Posterior vena cava (tissue), 2 donors: ENCODE results near the gene AMBN. TPM values are rescaled to one million over a fixed set of nuclear protein-coding genes. Genes with fewer than 3 reads are reported as not detected.
"Not testable (repeated sequence)": the region's sequence is repeated elsewhere in the genome, so short reads cannot be mapped to it uniquely, and the experiment has no call there.

Experiments used
- DNase-seq: peaks from one replicate; pipeline ENCODE4 v3.0.0-alpha.2; 2020; ENCODE audit warnings: low spot score
- intact Hi-C, 2 donors: fragments of 100-400 bp; cut with DNase I; formaldehyde crosslinking; loops; one replicate each; pipeline versions ENCODE4 v1.14.1 to v1.14.2; 2022 to 2023
- total RNA-seq, 2 donors: library from RNA; stranded (reverse); fragmentation: NEBNext Ultra II Directional; extraction: Animal tissue kit (Norgen Biotek cat#: 25700); gene quantifications; one replicate each; pipeline ENCODE4 v1.2.1, GENCODE V29; 2021
- donor health status: DM: yes; HTN: yes; CAD: no.
- donor health status: DM: yes; HTN: yes; CAD: no.

The AMBN gene
- total RNA-seq, 2 donors from 2014 or later, result not detected

- intact Hi-C loops, result loop anchor here in 1 of 2 donors (10.0 kb wide), 1 partner anchor 101 kb away; no protein-coding TSS in a partner anchor
- no peak for DNase-seq
These were observed 11.8 kb downstream of the AMBN start for GRCh38 chr4:70603856-70604255.

DNA sequence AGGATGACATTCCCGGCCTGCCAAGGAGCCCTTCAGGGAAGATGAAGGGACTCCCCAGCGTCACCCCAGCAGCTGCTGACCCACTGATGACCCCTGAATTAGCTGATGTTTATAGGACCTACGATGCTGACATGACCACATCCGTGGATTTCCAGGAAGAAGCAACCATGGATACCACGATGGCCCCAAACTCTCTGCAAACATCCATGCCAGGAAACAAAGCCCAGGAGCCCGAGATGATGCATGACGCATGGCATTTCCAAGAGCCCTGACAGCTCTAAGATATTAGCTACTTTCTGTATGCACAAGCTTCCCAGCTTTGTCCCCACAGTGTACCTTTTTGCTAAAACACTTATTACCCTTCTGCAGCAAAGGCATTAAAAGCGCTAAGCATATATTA lies 14.4 kb downstream of the AMBN start:
- intact Hi-C loops, result loop anchor here in 1 of 2 donors (10.0 kb wide), 1 partner anchor 98 kb away; no protein-coding TSS in a partner anchor
- no peak for DNase-seq

DNA sequence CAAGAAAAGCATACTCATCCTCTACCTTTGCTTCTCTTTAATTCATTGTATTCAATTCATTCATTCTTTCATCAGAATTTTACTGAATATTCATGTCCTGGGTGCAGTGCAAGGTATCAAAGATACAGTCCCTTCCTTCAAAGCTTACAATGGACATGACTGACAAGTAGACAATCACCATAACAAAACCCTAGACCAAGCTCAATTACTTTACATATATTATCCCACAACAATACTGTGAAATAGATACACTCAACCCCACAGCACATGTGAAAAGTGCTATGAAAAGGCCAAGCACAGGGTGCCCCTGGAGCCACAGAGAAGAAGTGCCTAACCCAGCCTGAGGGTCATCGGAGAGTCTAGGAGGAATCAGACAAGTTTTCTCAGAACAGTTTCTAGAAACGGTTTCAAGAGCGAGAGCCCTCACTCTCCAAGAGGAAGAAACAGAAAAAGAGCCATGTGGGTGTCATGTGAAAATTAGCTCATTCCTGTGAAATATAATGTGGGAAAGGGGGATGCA lies 15.3 kb downstream of the AMBN start:
- no peak for DNase-seq
- intact Hi-C loops, result loop anchor here in 1 of 2 donors (10.0 kb wide), 1 partner anchor 97 kb away; no protein-coding TSS in a partner anchor

DNA sequence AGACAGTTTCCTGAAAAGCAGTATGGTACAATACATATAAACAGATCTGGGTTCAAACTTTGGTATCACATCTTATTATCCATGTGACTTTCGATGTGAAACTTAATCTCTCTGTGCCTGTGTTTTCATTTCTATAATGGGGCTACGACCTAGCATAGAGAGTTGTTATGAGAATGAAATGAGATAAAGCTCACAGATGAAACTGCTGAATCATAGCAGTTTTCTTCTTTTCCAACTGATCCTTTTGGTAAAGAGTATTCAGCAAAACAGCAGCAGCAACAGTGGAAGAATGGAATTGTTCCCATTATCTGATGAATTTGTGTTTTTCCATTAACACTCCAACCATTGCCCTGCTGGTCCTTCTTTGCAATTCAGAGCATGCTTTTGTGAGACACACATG lies 16.3 kb downstream of the AMBN start:
- no peak for DNase-seq
- intact Hi-C loops, result loop anchor here in 1 of 2 donors (10.0 kb wide), 1 partner anchor 96 kb away; no protein-coding TSS in a partner anchor

DNA sequence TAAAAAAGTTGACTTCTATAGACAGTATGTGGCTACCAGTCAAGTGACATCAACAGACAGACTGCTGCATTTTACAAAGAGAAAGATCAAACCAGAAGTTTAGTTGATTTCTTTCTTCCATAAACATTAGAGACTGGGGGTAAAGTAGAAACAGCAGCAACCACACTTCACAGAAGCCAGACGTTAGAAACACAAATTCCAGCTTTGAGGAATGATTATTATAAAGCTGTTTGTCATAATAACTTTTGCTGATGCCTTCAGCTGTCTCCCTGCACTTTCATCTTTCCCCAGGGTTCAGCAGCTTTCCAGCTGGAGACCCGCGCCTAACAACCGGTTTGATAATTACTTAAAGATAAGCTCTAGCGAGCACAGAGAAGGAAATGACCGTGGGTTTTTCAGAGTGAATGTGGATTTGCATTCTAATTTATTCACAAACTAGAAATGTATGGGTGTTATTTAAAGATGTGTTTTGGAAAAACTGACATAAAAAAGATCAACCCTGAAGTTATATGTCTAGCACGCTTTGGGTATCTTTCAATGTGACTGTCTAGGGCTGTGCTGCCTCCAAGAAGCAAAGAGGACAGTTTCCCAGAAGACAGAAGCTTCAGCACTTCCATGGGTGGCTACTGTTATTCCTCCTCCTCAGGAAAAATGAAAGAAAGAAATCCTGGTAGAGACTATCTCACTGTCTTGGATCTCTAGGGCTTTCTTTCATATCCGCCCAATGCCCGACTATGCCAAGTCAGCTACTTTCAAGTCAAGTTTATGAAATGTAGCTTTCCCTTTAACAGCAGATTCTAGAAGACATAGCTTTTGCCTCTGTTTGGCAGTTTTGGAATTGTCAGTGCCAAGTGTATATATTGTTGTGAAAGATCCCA lies 21.5 kb downstream of the AMBN start:
- intact Hi-C loops, result no loop called here
- no peak for DNase-seq

GRCh38 chr4:70614184-70614555 lies 22.1 kb downstream of the AMBN start:
- intact Hi-C loops, result no loop called here
- DNase-seq, result no peak

GRCh38 chr4:70619288-70619687 lies 27.2 kb downstream of the AMBN start:
- no peak for DNase-seq
- intact Hi-C loops, result no loop called here

DNA sequence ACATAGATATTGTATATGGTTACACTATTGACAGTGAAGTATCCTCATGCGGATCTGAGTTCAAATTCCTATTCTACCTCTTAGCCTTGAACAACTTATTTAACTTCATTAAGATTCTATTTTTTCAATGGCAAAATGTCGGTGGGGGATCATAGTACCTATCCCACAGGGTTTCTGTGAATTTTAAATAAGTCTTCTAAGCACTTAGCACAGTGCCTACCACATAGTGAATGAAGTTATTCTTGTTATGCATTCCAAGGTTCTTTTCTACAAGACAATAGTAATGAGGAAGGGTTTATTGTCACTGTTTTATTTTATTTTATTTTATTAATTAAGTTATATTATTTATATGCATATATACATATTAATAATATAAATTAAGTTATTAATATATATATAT lies 27.7 kb downstream of the AMBN start:
- intact Hi-C loops, result loop anchor here in 1 of 2 donors (5.0 kb wide), 1 partner anchor 1183 kb away; no protein-coding TSS in a partner anchor
- no peak for DNase-seq

- intact Hi-C loops, result loop anchor here in 1 of 2 donors (5.0 kb wide), 1 partner anchor 1179 kb away; no protein-coding TSS in a partner anchor
These were observed 31.3 kb downstream of the AMBN start for GRCh38 chr4:70623323-70623722.

GRCh38 chr4:70624226-70624793 lies 32.3 kb downstream of the AMBN start:
- intact Hi-C loops, result loop anchor here in 1 of 2 donors (5.0 kb wide), 1 partner anchor 1178 kb away; no protein-coding TSS in a partner anchor

More at GRCh38 chr4:70623323-70623722, 31.3 kb downstream of the AMBN start:
- DNase-seq, result no peak

GRCh38 chr4:70627620-70628019 lies 35.6 kb downstream of the AMBN start:
- DNase-seq, result no peak
- intact Hi-C loops, result no loop called here

More at GRCh38 chr4:70624226-70624793, 32.3 kb downstream of the AMBN start:
- no peak for DNase-seq

DNA sequence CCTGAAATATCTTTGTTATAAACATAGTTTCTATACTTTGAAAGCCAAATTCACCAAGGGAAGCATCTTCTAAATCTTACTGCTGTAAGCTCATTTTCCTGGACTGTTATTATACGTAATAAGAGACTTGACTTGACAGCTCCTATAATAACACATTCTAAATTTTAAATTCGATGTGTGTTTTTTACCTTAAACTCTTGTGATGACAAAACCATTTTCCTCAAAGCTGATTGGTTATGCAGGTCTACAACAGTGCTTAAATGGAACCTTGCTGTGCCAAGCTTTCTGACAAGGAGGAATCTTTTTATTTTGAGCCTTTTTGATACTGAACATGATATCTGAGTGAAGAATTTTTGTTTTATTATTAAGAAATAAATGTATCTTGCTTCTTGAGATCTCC lies 36.4 kb downstream of the AMBN start, which contains the start of gene ENAM:
Gene ENAM, plus strand, starts transcription at position 301 of the 400 bp plus-strand sequence. CDS start 757 bp downstream, outside the sequence.
- DNase-seq, result no peak
- intact Hi-C loops, result no loop called here

DNA sequence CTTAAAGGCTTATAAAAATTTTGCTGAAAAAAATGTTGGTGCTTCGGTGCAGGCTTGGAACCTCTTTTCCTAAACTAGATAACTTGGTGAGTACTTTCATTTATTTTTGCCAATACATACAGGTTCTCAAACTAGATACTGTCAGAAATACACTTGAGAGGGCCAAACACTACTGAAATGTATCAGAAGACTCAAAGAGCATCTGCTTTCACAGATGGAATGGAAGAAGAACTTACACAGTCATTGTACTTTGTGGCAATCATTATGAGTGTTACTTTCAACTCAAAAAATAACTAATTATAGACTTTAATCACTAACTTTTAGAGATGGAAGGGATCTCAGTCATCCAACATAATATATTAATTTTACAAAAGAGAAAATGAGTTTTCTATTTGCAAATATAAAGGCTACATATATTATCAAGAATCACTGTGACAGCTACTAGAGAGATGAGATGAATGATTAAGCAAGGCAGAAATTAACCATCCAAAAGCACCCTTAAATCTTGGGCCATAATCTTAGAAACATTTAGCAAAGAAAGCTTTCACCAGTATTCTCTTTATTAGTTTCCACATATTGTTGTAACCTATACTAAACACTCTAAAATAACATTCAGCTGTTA lies 37.5 kb downstream of the AMBN start:
- intact Hi-C loops, result no loop called here
- DNase-seq, result no peak

DNA sequence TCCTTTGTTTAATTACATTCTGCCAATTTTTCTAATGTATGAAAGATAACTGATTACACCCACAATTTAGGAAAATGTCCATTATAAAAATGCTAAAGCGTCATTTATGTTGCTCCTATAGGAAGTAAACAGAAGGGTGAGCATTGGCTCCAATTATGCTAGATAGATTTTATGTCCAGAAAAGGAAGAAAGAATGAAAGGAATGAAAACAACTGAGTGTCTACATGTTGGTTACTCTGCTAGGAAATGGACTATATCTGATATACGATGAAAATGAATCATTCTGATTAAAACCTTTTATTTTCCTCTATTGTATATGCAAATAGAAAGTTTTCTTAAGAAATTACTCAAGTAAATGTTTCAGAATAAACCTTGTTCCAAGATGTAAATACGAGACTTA lies 38.1 kb downstream of the AMBN start:
- no peak for DNase-seq
- intact Hi-C loops, result no loop called here

DNA sequence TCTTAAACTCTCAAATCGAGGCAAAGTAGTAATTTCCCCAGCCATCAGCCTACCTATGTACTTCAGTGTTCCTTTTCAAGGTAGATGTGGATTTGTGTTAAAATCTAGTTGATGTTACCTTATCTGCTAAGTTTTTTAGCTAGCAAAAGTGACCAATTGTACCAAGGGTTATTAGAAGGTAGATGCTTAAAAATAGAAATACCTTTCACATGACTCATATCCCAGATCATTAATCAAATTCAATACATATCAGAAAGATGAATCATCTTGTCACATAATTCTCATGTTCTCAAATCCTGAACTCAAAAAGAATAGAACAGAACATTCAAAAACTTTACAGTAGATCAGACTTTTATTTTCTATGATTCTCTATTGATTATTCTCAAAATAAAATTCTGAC lies 40.0 kb downstream of the AMBN start:
- intact Hi-C loops, result no loop called here

GRCh38 chr4:70634482-70634881 lies 42.4 kb downstream of the AMBN start:
- DNase-seq, result no peak
- intact Hi-C loops, result no loop called here

More for the DNA sequence above, 40.0 kb downstream of the AMBN start:
- no peak for DNase-seq

GRCh38 chr4:70637239-70637913 lies 45.3 kb downstream of the AMBN start:
- no peak for DNase-seq
- intact Hi-C loops, result no loop called here

GRCh38 chr4:70640192-70640591 lies 48.1 kb downstream of the AMBN start:
- intact Hi-C loops, result no loop called here
- no peak for DNase-seq

- intact Hi-C loops, result loop anchor here in 1 of 2 donors (10.0 kb wide), 1 partner anchor 354 kb away; no protein-coding TSS in a partner anchor
- not testable (repeated sequence) for DNase-seq
These were observed 58.7 kb downstream of the AMBN start for GRCh38 chr4:70650741-70651140.
